Panc1 (cell line): Measurements from ENCODE around the gene SPOCK1.

ENCODE experiments used
- POLR2AphosphoS5 ChIP-seq: IDR thresholded peaks from 2 replicates; pipeline ENCODE4 v1.6.1; 2012; ENCODE audit warnings: mild to moderate bottlenecking, low read depth, low read length, moderate library complexity
- SIN3A ChIP-seq: IDR thresholded peaks from 2 replicates; pipeline ENCODE4 v1.6.1; 2012; ENCODE audit warnings: low read depth, mild to moderate bottlenecking, low read length, moderate library complexity, borderline replicate concordance; ENCODE audit not compliant: insufficient read depth
- TF ChIP-seq, protein P1 (sequence below): fragments of 450-650 bp; IDR thresholded peaks from 2 replicates; pipeline ENCODE4 v1.5.1; 2017; ENCODE audit warnings: mild to moderate bottlenecking
- TF ChIP-seq, protein P2 (sequence below), 2 experiments: IDR thresholded peaks; 2 replicates each; pipeline ENCODE4 v1.6.1; 2011 to 2012; ENCODE audit warnings: low read depth in 2 of 2, control low read depth in 1 of 2, low read length in 1 of 2, mild to moderate bottlenecking in 1 of 2, moderate library complexity in 1 of 2; ENCODE audit not compliant: insufficient read depth in 1 of 2

DNA sequence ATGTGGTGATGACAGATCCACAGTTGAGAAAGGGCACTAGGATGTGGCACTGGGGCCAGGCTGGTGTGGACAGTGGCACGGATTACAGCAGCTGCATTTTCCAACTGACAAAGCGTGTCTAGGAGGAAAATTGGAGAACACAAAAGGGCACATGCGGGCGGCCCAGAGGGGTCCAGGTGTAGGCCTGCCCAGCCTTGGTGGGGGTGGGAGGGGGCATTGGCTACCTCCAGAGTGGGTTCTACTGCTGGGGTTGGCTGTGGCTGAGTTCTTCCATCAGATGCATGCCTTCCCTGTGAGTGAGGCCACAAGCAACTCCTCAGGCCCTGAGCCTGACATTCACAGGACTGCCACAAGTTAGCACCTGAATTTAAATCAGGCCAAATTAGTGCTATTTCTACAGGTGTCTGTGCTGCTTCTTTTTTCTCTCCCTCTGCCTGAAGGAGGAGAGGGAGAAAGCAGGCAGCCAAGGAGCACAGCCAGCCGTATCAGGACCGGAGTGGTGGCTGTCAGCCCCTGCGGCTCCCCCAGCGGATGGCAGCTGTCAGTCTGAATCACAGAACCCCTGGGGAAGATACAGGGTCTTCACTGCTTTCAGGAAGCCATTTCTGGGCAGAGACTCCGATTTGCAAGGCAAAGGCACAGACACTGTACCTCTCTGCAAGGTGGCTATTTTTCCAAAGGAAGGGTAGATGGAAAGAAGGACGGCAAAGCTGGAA lies 464.2 kb downstream of the SPOCK1 start:
- TF ChIP-seq, protein P1, sequence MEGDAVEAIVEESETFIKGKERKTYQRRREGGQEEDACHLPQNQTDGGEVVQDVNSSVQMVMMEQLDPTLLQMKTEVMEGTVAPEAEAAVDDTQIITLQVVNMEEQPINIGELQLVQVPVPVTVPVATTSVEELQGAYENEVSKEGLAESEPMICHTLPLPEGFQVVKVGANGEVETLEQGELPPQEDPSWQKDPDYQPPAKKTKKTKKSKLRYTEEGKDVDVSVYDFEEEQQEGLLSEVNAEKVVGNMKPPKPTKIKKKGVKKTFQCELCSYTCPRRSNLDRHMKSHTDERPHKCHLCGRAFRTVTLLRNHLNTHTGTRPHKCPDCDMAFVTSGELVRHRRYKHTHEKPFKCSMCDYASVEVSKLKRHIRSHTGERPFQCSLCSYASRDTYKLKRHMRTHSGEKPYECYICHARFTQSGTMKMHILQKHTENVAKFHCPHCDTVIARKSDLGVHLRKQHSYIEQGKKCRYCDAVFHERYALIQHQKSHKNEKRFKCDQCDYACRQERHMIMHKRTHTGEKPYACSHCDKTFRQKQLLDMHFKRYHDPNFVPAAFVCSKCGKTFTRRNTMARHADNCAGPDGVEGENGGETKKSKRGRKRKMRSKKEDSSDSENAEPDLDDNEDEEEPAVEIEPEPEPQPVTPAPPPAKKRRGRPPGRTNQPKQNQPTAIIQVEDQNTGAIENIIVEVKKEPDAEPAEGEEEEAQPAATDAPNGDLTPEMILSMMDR = no peak
- TF ChIP-seq POLR2AphosphoS5 (no peak), SIN3A (no peak)
- TF ChIP-seq, protein P2, sequence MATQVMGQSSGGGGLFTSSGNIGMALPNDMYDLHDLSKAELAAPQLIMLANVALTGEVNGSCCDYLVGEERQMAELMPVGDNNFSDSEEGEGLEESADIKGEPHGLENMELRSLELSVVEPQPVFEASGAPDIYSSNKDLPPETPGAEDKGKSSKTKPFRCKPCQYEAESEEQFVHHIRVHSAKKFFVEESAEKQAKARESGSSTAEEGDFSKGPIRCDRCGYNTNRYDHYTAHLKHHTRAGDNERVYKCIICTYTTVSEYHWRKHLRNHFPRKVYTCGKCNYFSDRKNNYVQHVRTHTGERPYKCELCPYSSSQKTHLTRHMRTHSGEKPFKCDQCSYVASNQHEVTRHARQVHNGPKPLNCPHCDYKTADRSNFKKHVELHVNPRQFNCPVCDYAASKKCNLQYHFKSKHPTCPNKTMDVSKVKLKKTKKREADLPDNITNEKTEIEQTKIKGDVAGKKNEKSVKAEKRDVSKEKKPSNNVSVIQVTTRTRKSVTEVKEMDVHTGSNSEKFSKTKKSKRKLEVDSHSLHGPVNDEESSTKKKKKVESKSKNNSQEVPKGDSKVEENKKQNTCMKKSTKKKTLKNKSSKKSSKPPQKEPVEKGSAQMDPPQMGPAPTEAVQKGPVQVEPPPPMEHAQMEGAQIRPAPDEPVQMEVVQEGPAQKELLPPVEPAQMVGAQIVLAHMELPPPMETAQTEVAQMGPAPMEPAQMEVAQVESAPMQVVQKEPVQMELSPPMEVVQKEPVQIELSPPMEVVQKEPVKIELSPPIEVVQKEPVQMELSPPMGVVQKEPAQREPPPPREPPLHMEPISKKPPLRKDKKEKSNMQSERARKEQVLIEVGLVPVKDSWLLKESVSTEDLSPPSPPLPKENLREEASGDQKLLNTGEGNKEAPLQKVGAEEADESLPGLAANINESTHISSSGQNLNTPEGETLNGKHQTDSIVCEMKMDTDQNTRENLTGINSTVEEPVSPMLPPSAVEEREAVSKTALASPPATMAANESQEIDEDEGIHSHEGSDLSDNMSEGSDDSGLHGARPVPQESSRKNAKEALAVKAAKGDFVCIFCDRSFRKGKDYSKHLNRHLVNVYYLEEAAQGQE (IDR thresholded peaks at IDR 0.05; ENCODE audit: insufficient read depth in 1 of 2, low read depth in 2 of 2, low read length in 1 of 2) = no peak
